Kidney epithelial cell (primary cell): ENCODE data around the gene SLC12A9. TPM values are rescaled to one million over a fixed set of nuclear protein-coding genes. Genes with fewer than 3 reads are reported as not detected.

Experiments used
- DNase-seq: peaks from one replicate; pipeline ENCODE4 v3.0.0-alpha.2; 2010; ENCODE audit warnings: low read depth
- H3K27me3 ChIP-seq: 2 replicates; pipeline ENCODE4 v1.6.0; 2011; ENCODE audit warnings: low read length; ENCODE audit not compliant: control insufficient read depth, insufficient read depth
- H3K36me3 ChIP-seq: 2 replicates; pipeline ENCODE4 v1.5.1; 2011; ENCODE audit warnings: low read length; ENCODE audit not compliant: control insufficient read depth, insufficient read depth
- H3K4me3 ChIP-seq: 2 replicates; pipeline ENCODE4 v1.5.1; 2011; ENCODE audit warnings: low read depth, mild to moderate bottlenecking, control low read depth, low read length
- CTCF ChIP-seq: IDR thresholded peaks from 2 replicates; pipeline ENCODE4 v1.5.1; 2011; ENCODE audit warnings: mild to moderate bottlenecking, moderate library complexity, low read length, control low read depth, inconsistent platforms; ENCODE audit not compliant: insufficient read depth, poor library complexity, severe bottlenecking
- total RNA-seq: library from RNA; depleted of rRNA; stranded (reverse); fragments of >200 nt; gene quantifications from 2 replicates; pipeline ENCODE4 v1.2.3, GENCODE V29; 2015

Gene SLC12A9
- total RNA-seq, 1 donor from 2014 or later, result 15.7 TPM

GRCh38 chr7:100892364-100893317, 40.1 kb downstream of the SLC12A9 start:
- Histone ChIP-seq H3K27me3 (peaks cover 28% of the 10 kb centered on the region), H3K4me3 (no peak overlapping the region), H3K36me3 (no peaks in the 10 kb centered on the region)
- no peak for DNase-seq
- no peak for TF ChIP-seq CTCF

GRCh38 chr7:100893318-100893895, 40.9 kb downstream of the SLC12A9 start:
- peaks cover 28% of the 10 kb centered on the region for H3K27me3 ChIP-seq
- TF ChIP-seq CTCF, result no peak
- no peaks in the 10 kb centered on the region for H3K36me3 ChIP-seq
- no peak overlapping the region for H3K4me3 ChIP-seq
- DNase-seq, result no peak

GRCh38 chr7:100893910-100894721, 41.6 kb downstream of the SLC12A9 start:
- DNase-seq, result no peak
- Histone ChIP-seq H3K27me3 (peaks cover 28% of the 10 kb centered on the region), H3K4me3 (no peak overlapping the region), H3K36me3 (no peaks in the 10 kb centered on the region)
- TF ChIP-seq CTCF, result no peak

- Histone ChIP-seq H3K36me3 (no peaks in the 10 kb centered on the region), H3K27me3 (peaks cover 28% of the 10 kb centered on the region), H3K4me3 (peak overlapping the region; percentile 37)
- DNase-seq, result no peak
- peak; percentile 83 for TF ChIP-seq CTCF
These were observed 42.6 kb downstream of the SLC12A9 start for GRCh38 chr7:100894860-100895700.

- TF ChIP-seq CTCF, result no peak
- Histone ChIP-seq H3K36me3 (no peaks in the 10 kb centered on the region), H3K4me3 (peak within 1 kb of the TSS; percentile 37), H3K27me3 (peaks cover 28% of the 10 kb centered on the region)
- no peak for DNase-seq
These were observed 43.1 kb downstream of the SLC12A9 start, which contains the start of gene ACHE for GRCh38 chr7:100895701-100895955. Gene ACHE, minus strand, starts transcription at chr7:100895888. Its CDS starts 1,656 bp downstream, at chr7:100894232.
